Ovary (tissue), 3 donors: ENCODE measurements around the gene SKIL.

Experiments used
- POLR2A ChIP-seq: fragments of 450-650 bp; IDR thresholded peaks from one replicate; pipeline ENCODE4 v1.6.1; 2017; ENCODE audit warnings: antibody characterized with exemption, mild to moderate bottlenecking, moderate library complexity
- TF ChIP-seq, protein P1 (sequence below), 3 donors: fragments of 450-650 bp in 2 of 3; fragments of 200-600 bp in 1 of 3; IDR thresholded peaks; one replicate each; pipeline versions ENCODE4 v1.5.1 to v1.8.0; 2016 to 2022; ENCODE audit warnings: antibody characterized with exemption in 3 of 3, mild to moderate bottlenecking in 1 of 3
- donor health status: DM: no; HTN: no; CAD: no.

DNA sequence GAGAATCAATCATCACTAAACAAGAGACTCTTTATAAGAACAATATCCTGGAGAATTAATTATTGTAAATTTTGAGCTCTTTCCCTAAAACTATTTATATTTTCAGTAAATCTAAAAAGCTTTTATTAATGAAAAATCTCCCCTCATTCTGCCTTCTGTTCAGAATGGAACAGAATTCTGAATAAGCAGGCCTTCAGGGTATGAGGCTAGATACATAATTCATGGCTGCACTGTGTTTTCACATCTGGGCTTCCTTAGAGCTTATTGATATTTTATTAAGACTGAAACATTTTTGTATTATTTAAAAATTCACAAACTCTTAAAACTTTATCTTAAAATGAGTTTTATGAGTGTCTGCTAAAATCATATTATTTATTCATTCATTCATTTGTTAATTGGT, 85.9 kb downstream of the SKIL start:
- TF ChIP-seq, protein P1, sequence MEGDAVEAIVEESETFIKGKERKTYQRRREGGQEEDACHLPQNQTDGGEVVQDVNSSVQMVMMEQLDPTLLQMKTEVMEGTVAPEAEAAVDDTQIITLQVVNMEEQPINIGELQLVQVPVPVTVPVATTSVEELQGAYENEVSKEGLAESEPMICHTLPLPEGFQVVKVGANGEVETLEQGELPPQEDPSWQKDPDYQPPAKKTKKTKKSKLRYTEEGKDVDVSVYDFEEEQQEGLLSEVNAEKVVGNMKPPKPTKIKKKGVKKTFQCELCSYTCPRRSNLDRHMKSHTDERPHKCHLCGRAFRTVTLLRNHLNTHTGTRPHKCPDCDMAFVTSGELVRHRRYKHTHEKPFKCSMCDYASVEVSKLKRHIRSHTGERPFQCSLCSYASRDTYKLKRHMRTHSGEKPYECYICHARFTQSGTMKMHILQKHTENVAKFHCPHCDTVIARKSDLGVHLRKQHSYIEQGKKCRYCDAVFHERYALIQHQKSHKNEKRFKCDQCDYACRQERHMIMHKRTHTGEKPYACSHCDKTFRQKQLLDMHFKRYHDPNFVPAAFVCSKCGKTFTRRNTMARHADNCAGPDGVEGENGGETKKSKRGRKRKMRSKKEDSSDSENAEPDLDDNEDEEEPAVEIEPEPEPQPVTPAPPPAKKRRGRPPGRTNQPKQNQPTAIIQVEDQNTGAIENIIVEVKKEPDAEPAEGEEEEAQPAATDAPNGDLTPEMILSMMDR (IDR thresholded peaks at IDR 0.05) = no peak
- no peak for TF ChIP-seq POLR2A
